Measurements from ENCODE around the gene CDK1. TPM values are rescaled to one million over a fixed set of nuclear protein-coding genes. Genes with fewer than 3 reads are reported as not detected.

Gene CDK1
- total and polyA plus RNA-seq, 2 donors (not counting 1 experiment from before 2014, with no cell fraction given), result 0.54 to 0.71 TPM

DNA sequence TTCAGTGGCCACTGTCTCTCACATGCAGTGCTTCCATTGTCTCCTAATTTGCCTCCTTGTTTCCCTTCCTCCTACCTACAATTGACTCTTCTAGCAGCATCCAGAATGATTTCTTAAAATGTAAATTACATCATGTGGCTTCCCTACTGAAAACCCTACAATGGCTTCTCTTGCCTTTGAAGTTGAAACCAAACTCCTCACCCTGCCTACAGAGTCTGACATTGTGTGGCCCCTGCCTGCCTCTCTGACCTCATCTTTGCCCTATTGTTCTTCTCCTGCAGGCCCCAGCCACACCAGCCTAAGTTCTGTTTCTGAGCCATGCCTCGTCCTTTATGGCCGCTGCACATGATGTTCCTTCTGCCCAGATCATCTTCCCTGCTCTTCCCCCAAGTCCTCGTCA lies 35.8 kb upstream of the CDK1 start:
- ATAC-seq (ENCODE audit: low read depth), result no peak
- ChIA-PET POLR2A (no interaction called here), CTCF (no interaction called here)
- no peak for DNase-seq
- H3K79me2 ChIP-seq (ENCODE audit: control insufficient read depth, insufficient read depth, low read length), result no peaks in the 10 kb centered on the region
- WGBS (ENCODE audit: insufficient coverage), result 94% methylated on average over 3 of the region's 3 CpGs
- H3K4me3 ChIP-seq (ENCODE audit: control extremely low read depth in 1 of 5, extremely low read depth in 1 of 5, insufficient read depth in 1 of 5, low read depth in 2 of 5, low read length in 4 of 5), result no peak overlapping the region
- no peaks in the 10 kb centered on the region for H4K20me1 ChIP-seq (ENCODE audit: control insufficient read depth, insufficient read depth, low read length, poor library complexity, severe bottlenecking)
- Mint-ChIP-seq H3K27me3 (peaks cover 37% of the 10 kb centered on the region), H3K9me3 (ENCODE audit: insufficient read depth) (no peaks in the 10 kb centered on the region), H3K4me3 (no peak overlapping the region), H3K4me1 (no peaks in the 10 kb centered on the region), H3K27ac (no peak overlapping the region)
- no peaks in the 10 kb centered on the region for H3K36me3 ChIP-seq (replicated peaks in 1 of 2; ENCODE audit: control extremely low read depth in 1 of 2, control insufficient read depth in 1 of 2, extremely low read depth in 1 of 2, insufficient read depth in 2 of 2, low read length in 1 of 2)
- no peak for TF ChIP-seq EZH2 (IDR thresholded peaks at IDR 0.05; ENCODE audit: borderline replicate concordance, insufficient read depth, low read depth, low read length, poor library complexity, severe bottlenecking)
- no peak for TF ChIP-seq CTCF (IDR thresholded peaks at IDR 0.05)
- intact Hi-C loops (cut with micrococcal nuclease), result no loop called here
- no peaks in the 10 kb centered on the region for H3K4me1 ChIP-seq (ENCODE audit: control insufficient read depth in 2 of 2, insufficient read depth in 2 of 2, low read length in 2 of 2)
- H3K9ac ChIP-seq (ENCODE audit: low read length), result no peak overlapping the region
- no peaks in the 10 kb centered on the region for H3K9me3 ChIP-seq (ENCODE audit: control extremely low read depth in 1 of 3, control insufficient read depth in 2 of 3, insufficient read depth in 1 of 3, low read length in 2 of 3)
- H3K27me3 ChIP-seq (replicated peaks in 1 of 4; ENCODE audit: control extremely low read depth in 1 of 4, control insufficient read depth in 3 of 4, insufficient read depth in 4 of 4, low read length in 3 of 4), result peaks cover 0 to 10% (median 8%) of the 10 kb centered on the region in 4 experiments
- no peak overlapping the region for H3K27ac ChIP-seq (ENCODE audit: low read length in 2 of 2)
- H2AFZ ChIP-seq (ENCODE audit: insufficient read depth, low read depth, low read length, poor library complexity, severe bottlenecking), result no peak overlapping the region
- H3K4me2 ChIP-seq (replicated peaks; ENCODE audit: low read depth, low read length, poor library complexity, severe bottlenecking), result no peak overlapping the region

DNA sequence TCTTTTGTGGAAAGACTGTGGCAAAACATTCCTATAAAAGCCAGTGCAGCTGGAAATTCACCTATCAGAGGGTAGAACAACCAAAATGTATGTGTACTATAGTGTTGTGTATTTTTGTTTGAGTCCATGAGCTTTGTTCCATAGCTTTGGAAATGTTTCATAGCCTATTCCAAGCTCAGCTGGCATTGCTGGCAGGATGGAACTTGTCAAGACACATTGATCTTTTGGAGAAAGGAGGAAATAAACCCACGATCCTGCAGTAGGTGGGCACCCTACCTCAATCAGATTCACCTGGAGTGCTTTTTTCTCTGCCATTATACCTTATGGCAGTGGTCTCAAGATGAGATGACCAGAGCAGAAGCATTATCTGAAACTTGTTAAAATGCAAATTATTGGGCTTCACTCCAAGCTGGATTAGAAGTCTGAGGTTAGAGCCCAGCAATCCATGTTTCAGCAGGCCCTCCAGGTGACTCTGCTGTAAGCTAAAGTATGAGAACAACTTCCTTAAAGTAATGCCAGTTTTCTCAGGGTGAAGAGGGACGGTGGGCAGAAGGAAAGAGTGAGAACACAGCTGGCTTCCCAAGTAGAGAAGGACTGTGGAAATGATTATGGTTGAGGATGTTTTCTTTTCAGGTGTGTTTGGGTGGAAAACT lies 30.3 kb upstream of the CDK1 start:
- no peaks in the 10 kb centered on the region for H3K4me1 ChIP-seq (ENCODE audit: control insufficient read depth in 2 of 2, insufficient read depth in 2 of 2, low read length in 2 of 2)
- ChIA-PET CTCF (no interaction called here), POLR2A (no interaction called here)
- DNase-seq (no peak), ATAC-seq (ENCODE audit: low read depth) (no peak)
- peaks cover 45% of the 10 kb centered on the region for H3K27me3 Mint-ChIP-seq
- H3K27ac Mint-ChIP-seq, result no peak overlapping the region
- no peaks in the 10 kb centered on the region for H4K20me1 ChIP-seq (ENCODE audit: control insufficient read depth, insufficient read depth, low read length, poor library complexity, severe bottlenecking)
- TF ChIP-seq EZH2 (IDR thresholded peaks at IDR 0.05; ENCODE audit: borderline replicate concordance, insufficient read depth, low read depth, low read length, poor library complexity, severe bottlenecking) (no peak), CTCF (IDR thresholded peaks at IDR 0.05) (no peak)
- H3K9me3 ChIP-seq (ENCODE audit: control extremely low read depth in 1 of 3, control insufficient read depth in 2 of 3, insufficient read depth in 1 of 3, low read length in 2 of 3), result no peaks in the 10 kb centered on the region
- H2AFZ ChIP-seq (ENCODE audit: insufficient read depth, low read depth, low read length, poor library complexity, severe bottlenecking), result no peak overlapping the region
- no peak overlapping the region for H3K4me3 Mint-ChIP-seq
- no peak overlapping the region for H3K4me3 ChIP-seq (ENCODE audit: control extremely low read depth in 1 of 5, extremely low read depth in 1 of 5, insufficient read depth in 1 of 5, low read depth in 2 of 5, low read length in 4 of 5)
- no peaks in the 10 kb centered on the region for H3K79me2 ChIP-seq (ENCODE audit: control insufficient read depth, insufficient read depth, low read length)
- H3K4me2 ChIP-seq (replicated peaks; ENCODE audit: low read depth, low read length, poor library complexity, severe bottlenecking), result no peak overlapping the region
- H3K9ac ChIP-seq (ENCODE audit: low read length), result no peak overlapping the region
- WGBS (ENCODE audit: insufficient coverage), result 67% methylated on average over 1 of the region's 2 CpGs
- H3K36me3 ChIP-seq (replicated peaks in 1 of 2; ENCODE audit: control extremely low read depth in 1 of 2, control insufficient read depth in 1 of 2, extremely low read depth in 1 of 2, insufficient read depth in 2 of 2, low read length in 1 of 2), result no peaks in the 10 kb centered on the region
- H3K27me3 ChIP-seq (replicated peaks in 1 of 4; ENCODE audit: control extremely low read depth in 1 of 4, control insufficient read depth in 3 of 4, insufficient read depth in 4 of 4, low read length in 3 of 4), result peaks cover 0 to 13% (median 4%) of the 10 kb centered on the region in 4 experiments
- H3K4me1 Mint-ChIP-seq, result no peaks in the 10 kb centered on the region
- H3K9me3 Mint-ChIP-seq (ENCODE audit: insufficient read depth), result no peaks in the 10 kb centered on the region
- intact Hi-C loops (cut with micrococcal nuclease), result no loop called here
- no peak overlapping the region for H3K27ac ChIP-seq (ENCODE audit: low read length in 2 of 2)

Measured in B cell (primary cell).